Retinal pigment epithelial cell (primary cell): ENCODE measurements around the gene MTOR.
"Not testable (repeated sequence)": the region's sequence is repeated elsewhere in the genome, so short reads cannot be mapped to it uniquely, and the experiment has no call there.

Experiments used
- DNase-seq: peaks from one replicate; pipeline ENCODE4 v3.0.0-alpha.2; 2010; ENCODE audit warnings: low read depth
- H3K4me3 ChIP-seq: 2 replicates; pipeline ENCODE4 v1.5.1; 2011; ENCODE audit warnings: mild to moderate bottlenecking, low read length, control low read depth, moderate library complexity
- TF ChIP-seq, protein P1 (sequence below): conservative IDR thresholded peaks from 2 replicates; pipeline ENCODE4 v1.5.1; 2011; ENCODE audit warnings: low read depth, low read length, control low read depth, inconsistent platforms

The MTOR gene

GRCh38 chr1:11280719-11281376 lies 18.5 kb upstream of the MTOR start:
- no peak overlapping the region for H3K4me3 ChIP-seq
- TF ChIP-seq, protein P1, sequence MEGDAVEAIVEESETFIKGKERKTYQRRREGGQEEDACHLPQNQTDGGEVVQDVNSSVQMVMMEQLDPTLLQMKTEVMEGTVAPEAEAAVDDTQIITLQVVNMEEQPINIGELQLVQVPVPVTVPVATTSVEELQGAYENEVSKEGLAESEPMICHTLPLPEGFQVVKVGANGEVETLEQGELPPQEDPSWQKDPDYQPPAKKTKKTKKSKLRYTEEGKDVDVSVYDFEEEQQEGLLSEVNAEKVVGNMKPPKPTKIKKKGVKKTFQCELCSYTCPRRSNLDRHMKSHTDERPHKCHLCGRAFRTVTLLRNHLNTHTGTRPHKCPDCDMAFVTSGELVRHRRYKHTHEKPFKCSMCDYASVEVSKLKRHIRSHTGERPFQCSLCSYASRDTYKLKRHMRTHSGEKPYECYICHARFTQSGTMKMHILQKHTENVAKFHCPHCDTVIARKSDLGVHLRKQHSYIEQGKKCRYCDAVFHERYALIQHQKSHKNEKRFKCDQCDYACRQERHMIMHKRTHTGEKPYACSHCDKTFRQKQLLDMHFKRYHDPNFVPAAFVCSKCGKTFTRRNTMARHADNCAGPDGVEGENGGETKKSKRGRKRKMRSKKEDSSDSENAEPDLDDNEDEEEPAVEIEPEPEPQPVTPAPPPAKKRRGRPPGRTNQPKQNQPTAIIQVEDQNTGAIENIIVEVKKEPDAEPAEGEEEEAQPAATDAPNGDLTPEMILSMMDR: no peak
- DNase-seq: no peak

GRCh38 chr1:11279630-11280029 lies 17.3 kb upstream of the MTOR start:
- no peak for DNase-seq
- TF ChIP-seq, protein P1: no peak
- H3K4me3 ChIP-seq: no peak overlapping the region

DNA sequence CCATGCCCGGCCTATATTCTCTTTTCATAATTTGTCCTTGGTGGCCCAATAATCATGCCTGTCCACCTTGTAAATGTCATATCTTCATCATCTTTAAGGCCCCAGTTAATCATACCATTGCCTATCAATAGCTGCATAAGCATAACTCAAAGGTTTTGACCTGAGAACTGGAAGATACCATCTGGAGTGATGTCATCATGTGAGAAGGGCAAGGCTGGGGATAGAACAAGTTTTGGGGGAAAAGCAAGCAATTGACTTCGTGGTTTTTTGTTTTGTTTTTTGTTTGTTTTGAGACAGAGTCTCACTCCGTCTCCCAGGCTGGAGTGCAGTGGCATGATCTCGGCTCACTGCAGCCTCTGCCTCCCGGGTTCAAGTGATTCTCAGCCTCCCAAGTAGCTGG lies 16.8 kb upstream of the MTOR start:
- no peak for DNase-seq
- TF ChIP-seq, protein P1: no peak
- H3K4me3 ChIP-seq: no peak overlapping the region

DNA sequence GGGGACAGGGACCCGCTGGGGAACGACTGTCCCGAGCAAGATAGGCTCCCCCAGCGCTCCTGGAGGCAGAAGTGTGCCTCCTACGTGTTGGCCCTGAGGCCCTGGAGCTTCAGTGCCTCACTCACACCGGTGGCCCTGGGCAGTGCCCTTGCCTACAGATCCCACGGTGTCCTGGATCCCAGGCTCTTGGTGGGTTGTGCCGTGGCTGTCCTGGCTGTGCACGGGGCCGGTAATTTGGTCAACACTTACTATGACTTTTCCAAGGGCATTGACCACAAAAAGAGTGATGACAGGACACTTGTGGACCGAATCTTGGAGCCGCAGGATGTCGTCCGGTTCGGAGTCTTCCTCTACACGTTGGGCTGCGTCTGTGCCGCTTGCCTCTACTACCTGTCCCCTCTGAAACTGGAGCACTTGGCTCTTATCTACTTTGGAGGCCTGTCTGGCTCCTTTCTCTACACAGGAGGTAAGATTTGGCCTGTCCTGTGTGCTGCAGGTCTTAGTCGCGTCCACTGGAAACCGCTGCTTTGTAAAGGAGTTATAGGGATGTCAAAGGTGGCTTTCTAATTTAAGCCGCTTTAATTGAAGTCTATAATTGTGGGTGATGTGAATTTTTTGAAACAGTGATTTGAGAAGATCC lies 11.4 kb upstream of the MTOR start:
- DNase-seq: no peak
- peak overlapping the region; percentile 87 for H3K4me3 ChIP-seq
- TF ChIP-seq, protein P1: no peak

DNA sequence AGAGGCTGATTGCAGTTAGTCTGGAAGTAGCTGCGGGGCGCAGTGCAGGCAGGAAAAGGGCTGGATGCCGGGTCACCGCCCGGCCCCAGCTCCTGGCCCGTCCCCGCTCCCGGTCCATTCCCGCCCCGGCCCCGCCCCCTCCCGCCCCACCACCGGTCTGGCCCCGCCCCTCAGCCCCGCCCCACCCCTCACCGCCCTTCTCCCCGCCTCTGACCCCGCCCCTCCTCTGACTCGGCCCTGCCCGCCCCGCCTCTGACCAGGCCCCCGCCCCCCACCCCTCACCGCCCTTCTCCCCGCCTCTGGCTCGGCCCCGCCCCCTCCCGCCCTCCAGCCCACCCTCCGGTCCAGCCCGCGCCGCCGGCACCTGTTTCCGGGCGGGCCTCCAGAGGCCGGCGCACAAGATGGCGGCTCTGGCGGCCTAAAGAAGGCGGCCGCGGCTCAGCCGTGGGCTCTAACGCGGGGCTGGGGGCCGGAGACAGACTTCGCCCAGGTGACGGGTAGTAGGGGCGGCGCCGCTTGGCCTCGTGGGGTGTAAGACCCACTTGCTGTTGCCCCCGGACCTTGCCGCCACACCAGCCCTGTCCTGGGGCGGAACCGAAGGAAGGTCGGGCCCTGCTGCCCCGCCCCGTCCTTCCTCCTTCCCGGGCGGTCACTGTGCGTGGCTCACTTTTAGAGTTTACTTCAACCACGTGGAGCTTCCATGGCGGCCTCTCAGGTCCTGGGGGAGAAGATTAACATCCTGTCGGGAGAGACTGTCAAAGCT lies 10.7 kb upstream of the MTOR start, which contains the start of gene UBIAD1:
Gene UBIAD1, plus strand, starts transcription at position 367 of the 763 bp plus-strand sequence. Its CDS starts 334 bp downstream, at position 701.
- TF ChIP-seq, protein P1: peak; percentile 33
- DNase-seq: peak; percentile 41
- H3K4me3 ChIP-seq: peak within 1 kb of the TSS; percentile 87

DNA sequence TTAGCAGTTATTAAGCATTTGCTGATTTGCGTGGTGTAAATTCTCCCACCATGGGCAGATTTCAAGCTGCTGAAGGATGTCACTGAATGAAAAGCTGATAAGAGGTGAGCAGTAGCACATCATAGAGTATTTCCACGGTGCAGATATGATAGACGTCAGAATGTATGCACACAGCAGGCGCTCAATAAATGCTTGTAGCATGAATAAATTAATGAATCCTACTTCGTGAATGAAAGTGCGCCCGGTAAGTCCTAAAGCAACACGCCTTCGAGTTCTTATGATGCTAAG lies 10.1 kb upstream of the MTOR start:
- TF ChIP-seq, protein P1: no peak
- peak overlapping the region; percentile 2 for H3K4me3 ChIP-seq
- no peak for DNase-seq

- not testable (repeated sequence) for DNase-seq, H3K4me3 ChIP-seq
Measured at GRCh38 chr1:11267350-11268337, 5.3 kb upstream of the MTOR start.
